Measurements from ENCODE around the gene ZDHHC11.

Gene ZDHHC11

GRCh38 chr5:876398-877365 lies 25.9 kb upstream of the ZDHHC11 start:
- Histone ChIP-seq H3K27me3 (ENCODE audit: control insufficient read depth, low read length) (no peaks in the 10 kb centered on the region), H3K4me1 (ENCODE audit: control insufficient read depth, low read length) (no peaks in the 10 kb centered on the region), H3K9me2 (replicated peaks; ENCODE audit: control insufficient read depth, low read length) (no peaks in the 10 kb centered on the region), H3K4me3 (ENCODE audit: low read length) (no peak overlapping the region), H4K20me1 (ENCODE audit: control insufficient read depth, insufficient read depth, low read depth, low read length) (no peaks in the 10 kb centered on the region), H3K79me2 (ENCODE audit: control insufficient read depth, low read length) (peaks cover 8% of the 10 kb centered on the region), H3F3A (ENCODE audit: control insufficient read depth, insufficient read depth) (no peaks in the 10 kb centered on the region), H3K4me2 (ENCODE audit: low read length) (no peak overlapping the region), H3K9me3 (ENCODE audit: control insufficient read depth, insufficient read depth, low read length) (no peaks in the 10 kb centered on the region), H3K36me3 (ENCODE audit: control insufficient read depth, low read length) (peaks cover 73% of the 10 kb centered on the region), H3K27ac (ENCODE audit: low read depth, low read length) (no peak overlapping the region)
- TF ChIP-seq EZH2phosphoT487 (IDR thresholded peaks at IDR 0.05; ENCODE audit: borderline replicate concordance, low read length) (no peak), CTCF (IDR thresholded peaks at IDR 0.05; ENCODE audit: low read depth, low read length, poor library complexity, severe bottlenecking) (no peak)

DNA sequence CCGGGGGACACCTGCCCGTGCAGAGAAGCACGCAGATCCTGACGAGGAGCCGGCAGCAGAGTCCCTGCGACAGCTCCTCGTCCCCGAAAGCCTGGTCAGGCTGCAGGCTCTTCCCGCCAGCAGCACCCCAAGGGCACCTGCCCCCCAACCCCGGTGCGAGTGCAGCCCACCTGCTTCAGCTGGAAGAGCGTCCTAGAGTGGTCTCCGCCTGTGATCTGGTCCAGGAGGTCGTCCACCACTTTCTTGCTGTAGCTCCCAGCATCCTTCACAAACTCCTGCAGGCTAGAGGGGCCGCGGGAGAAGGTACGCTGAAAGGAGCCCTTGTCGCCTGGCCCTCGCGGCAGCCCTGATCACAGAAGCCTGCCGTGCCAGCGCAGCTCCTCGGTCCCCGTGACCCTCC lies 25.1 kb upstream of the ZDHHC11 start:
- no peaks in the 10 kb centered on the region for H3K4me1 ChIP-seq (ENCODE audit: control insufficient read depth, low read length)
- H3K27me3 ChIP-seq (ENCODE audit: control insufficient read depth, low read length) = no peaks in the 10 kb centered on the region
- H3K36me3 ChIP-seq (ENCODE audit: control insufficient read depth, low read length) = peaks cover 73% of the 10 kb centered on the region
- no peak for TF ChIP-seq EZH2phosphoT487 (IDR thresholded peaks at IDR 0.05; ENCODE audit: borderline replicate concordance, low read length)
- TF ChIP-seq CTCF (IDR thresholded peaks at IDR 0.05; ENCODE audit: low read depth, low read length, poor library complexity, severe bottlenecking) = no peak
- H4K20me1 ChIP-seq (ENCODE audit: control insufficient read depth, insufficient read depth, low read depth, low read length) = no peaks in the 10 kb centered on the region
- H3F3A ChIP-seq (ENCODE audit: control insufficient read depth, insufficient read depth) = no peaks in the 10 kb centered on the region
- no peaks in the 10 kb centered on the region for H3K9me3 ChIP-seq (ENCODE audit: control insufficient read depth, insufficient read depth, low read length)
- no peak overlapping the region for H3K4me3 ChIP-seq (ENCODE audit: low read length)
- H3K27ac ChIP-seq (ENCODE audit: low read depth, low read length) = no peak overlapping the region
- H3K79me2 ChIP-seq (ENCODE audit: control insufficient read depth, low read length) = peaks cover under 1% of the 10 kb centered on the region
- no peaks in the 10 kb centered on the region for H3K9me2 ChIP-seq (replicated peaks; ENCODE audit: control insufficient read depth, low read length)
- H3K4me2 ChIP-seq (ENCODE audit: low read length) = no peak overlapping the region

DNA sequence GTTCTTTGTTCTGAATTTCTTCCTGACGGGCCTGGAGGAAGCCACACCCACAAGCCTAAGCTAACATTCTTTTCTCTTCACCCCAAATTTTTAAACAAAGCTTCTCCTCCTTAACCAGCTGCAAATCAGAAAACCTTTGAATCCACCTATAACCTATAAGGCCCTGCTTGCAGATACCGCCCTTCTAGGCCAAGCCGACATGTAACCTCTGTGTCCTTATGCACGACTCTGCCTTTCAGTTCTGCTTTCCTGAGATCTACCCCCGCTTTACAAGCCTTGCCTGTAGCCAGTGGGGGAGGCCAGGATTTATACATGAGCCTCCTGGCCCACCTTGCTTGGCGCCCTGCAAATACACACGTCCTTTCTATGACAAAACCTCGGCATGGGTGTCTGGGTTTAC lies 22.5 kb upstream of the ZDHHC11 start:
- Histone ChIP-seq H3K79me2 (ENCODE audit: control insufficient read depth, low read length) (no peaks in the 10 kb centered on the region; the same call in 1 of the 2 replicates), H3K36me3 (ENCODE audit: control insufficient read depth, low read length) (peaks cover 95% of the 10 kb centered on the region), H3K4me3 (ENCODE audit: low read length) (no peak overlapping the region), H3K9me3 (ENCODE audit: control insufficient read depth, insufficient read depth, low read length) (no peaks in the 10 kb centered on the region), H3K4me1 (ENCODE audit: control insufficient read depth, low read length) (no peaks in the 10 kb centered on the region), H3K9me2 (replicated peaks; ENCODE audit: control insufficient read depth, low read length) (no peaks in the 10 kb centered on the region), H3K27ac (ENCODE audit: low read depth, low read length) (no peak overlapping the region), H4K20me1 (ENCODE audit: control insufficient read depth, insufficient read depth, low read depth, low read length) (no peaks in the 10 kb centered on the region), H3F3A (ENCODE audit: control insufficient read depth, insufficient read depth) (no peaks in the 10 kb centered on the region), H3K27me3 (ENCODE audit: control insufficient read depth, low read length) (no peaks in the 10 kb centered on the region), H3K4me2 (ENCODE audit: low read length) (no peak overlapping the region)
- no peak for TF ChIP-seq CTCF (IDR thresholded peaks at IDR 0.05; ENCODE audit: low read depth, low read length, poor library complexity, severe bottlenecking)

Measured in DOHH2 (cell line).